HG03575 (cell line): Measurements from ENCODE around the gene ADCK2.
"Not testable (repeated sequence)": the region's sequence is repeated elsewhere in the genome, so short reads cannot be mapped to it uniquely, and the experiment has no call there.

ENCODE experiments used
- ATAC-seq: cut with Tn5 transposase; IDR thresholded peaks from one replicate; pipeline ENCODE4 v1.9.1; 2021; ENCODE audit not compliant: unreplicated experiment, insufficient number of reproducible peaks, low FRiP score; ENCODE audit errors: extremely low read depth

Gene ADCK2

DNA sequence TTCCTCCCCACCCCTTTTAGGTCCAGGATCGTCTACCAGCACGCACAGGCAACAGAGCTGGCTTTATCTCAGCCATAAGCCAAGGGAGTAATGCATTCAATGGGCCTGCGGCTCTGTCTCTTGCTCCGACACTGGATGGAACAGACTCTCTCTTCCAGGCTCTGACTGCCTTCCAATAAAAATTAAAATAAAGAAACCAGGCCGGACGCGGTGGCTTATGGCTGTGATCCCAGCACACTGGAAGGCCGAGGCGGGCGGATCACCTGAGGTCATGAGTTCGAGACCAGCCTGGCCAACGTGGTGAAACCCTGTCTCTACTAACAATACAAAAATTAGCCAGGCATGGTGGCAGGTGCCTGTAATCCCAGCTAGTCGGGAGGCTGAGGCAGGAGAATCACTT lies 28.0 kb upstream of the ADCK2 start:
- ATAC-seq = not testable (repeated sequence)

DNA sequence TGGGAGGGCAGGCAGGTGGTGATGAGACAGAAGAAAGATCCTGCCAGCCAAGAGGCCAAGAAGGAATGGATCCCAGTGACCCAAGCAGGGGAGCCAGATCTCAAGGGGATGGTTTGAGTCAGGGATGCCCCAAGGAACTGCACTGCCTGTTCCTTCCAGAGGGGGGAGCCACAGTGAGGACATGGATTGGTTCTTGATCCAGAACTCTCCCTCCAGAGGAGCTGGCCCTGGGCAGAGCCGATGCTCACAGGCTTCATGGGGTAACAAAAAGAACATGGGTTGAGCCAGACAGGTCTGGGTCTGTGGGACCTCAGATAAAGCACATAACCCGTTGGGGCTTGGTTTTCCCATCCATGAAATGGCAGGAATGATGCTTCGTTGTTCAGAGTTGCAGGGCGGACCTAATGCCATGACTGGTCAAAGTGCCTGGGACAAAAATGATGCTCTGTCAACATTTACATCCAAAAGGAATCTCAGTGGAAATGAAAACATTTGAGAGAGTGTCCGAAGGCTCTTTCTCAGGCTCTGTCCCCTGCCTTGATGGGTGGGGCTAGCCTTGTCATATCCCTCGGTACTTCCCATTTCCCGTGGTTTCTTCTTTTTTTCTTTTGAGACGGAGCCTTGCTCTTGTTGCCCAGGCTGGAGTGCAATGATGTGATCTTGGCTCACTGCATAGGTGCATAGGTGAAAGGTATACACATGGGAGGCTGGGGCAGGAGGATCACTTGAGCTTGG lies 27.4 kb upstream of the ADCK2 start:
- no peak for ATAC-seq

DNA sequence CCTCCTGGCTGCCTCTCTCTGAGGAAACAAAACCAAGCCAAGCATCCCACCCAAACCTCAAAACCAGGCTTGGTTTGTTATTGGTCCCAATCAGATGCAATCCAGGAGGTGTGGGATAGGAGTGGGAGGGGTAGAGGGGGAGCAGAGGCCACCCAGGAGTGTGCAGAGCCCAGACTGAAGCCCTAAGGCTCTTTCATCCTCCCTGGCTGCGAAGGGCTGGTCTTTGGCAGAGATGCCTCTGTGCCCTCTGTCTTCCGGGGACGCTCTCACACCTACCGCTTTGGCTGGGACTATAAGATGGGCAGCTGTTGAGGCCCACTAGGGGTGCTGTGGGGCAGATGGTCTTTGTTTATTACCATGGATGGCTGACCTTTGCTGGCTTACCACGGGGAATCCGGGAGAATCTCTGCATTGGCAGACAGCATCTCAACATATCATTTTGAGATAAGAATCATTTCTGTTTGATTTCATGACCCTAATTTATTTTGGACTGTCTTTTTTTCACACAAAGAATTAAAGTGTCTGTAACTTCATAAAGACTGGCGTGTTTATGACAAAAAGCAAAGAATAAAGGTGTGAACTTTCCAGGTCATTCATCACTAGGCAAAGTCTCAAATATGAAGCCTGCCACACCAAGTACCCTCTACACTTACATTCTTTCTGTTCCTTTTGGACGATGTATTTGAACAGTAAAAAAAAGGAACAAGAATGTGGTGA lies 25.7 kb upstream of the ADCK2 start:
- ATAC-seq = no peak

DNA sequence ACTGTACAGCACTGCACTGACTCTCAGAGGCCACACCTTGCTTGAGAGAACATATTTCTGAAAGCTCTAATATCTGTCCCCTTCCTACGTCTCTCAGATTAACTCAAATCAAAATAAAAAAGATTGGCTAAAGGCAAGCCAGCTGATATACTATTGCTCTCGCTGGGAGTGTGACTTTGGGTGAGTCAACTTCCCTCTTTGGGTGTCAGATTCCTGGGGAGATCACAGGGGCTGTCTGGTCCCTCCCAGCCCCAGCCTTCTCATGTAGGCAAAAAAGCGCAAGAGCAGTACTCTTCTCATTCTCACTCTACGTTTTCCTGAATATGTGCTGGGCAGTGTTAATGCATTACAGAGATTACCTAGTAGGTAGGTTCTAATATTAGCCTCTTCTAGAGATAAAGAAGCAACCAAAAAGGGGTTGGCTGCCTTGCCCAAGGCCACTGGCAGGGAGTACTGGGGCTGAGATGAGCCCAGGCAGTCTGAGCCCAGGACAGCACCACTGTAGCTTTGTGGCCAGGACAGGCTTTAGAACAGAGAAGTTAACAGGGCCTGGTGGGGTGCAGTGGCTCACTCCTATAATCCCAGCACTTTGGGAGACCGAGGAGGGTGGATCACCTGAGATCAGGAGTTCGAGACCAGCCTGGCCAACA lies 23.1 kb upstream of the ADCK2 start:
- no peak for ATAC-seq

DNA sequence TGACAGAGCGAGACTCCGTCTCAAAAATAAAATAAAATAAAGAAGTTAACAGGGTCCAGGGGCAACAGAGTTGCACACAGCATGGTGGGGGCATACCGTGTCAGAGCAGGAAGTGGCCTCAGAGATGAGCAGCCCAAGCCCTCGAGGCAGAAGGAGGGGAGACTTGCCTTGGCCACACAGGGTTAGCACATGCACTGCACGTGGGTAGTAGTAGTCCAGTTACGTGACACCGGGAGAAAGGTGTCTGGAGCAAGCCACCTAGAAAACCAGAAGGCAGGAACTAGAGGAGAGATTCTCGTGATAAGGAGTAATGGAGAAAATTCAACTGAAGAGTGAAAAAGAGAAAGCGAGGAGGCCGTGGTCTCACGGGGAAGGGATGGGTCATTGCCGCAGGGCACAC lies 22.4 kb upstream of the ADCK2 start:
- ATAC-seq = no peak

DNA sequence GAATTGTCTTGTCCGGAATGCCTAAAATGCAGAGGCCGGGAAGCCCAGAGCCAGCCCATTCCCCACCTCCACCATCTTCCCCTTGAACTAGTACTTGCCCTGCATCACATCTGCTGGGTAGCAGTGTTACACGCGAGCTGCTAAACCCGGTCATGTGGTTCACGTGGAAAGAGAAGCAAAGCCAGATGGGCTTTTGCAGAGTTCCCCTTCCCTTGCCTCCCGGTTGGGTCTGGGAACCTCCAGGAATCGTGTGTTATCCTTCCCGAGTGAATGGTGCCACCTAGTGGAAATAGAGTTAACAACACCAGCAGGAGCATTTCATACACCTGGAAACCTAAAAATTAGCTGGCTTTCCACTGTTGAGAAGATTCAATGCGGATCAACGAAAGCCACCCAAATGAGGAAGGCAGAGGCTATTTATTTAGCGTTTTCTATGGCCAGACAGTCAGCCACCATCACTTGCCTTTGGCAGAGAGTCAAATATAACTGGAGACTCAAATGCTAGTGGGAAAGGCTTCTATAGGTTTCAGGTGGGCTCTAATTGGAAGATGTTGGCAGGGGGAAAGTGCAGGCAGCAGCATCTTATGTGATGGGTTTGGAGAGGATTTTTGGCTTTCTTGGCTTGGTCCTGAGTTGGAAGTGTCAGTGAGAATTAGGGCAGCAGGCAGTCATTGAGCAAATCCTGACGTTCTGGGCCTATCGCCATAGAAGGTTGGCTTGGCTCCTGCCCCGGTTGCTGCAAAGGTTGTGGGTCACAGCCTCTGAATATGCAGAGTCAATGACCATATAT lies 19.2 kb upstream of the ADCK2 start:
- ATAC-seq = no peak

DNA sequence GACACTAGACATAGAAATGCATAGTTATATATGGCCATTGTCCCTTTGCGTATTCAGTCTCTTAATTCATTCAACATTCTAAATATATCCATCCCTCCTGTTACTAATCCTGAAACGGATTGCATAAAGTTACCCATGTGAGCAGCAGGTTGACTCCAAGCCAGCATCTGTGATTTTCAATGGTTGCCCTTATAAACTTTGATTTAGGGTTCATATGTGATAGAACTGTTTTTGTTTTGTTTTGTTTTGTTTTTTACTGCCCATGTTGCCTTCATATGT lies 18.7 kb upstream of the ADCK2 start:
- no peak for ATAC-seq

DNA sequence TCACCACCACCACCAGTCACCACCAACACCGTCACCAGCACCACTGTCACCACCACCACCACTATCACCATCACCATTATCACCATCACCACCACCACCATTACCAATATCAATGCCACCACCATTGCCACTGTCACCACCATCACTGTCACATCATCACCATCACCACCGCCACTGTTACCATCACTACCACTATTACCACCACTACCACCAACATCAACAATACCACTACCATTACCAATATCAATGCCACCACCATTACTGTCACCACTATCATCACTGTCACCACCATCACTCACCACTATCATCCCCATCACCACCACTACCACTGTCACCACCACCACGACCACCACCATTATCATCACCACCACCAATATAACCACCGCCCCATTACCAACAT lies 18.1 kb upstream of the ADCK2 start:
- no peak for ATAC-seq

DNA sequence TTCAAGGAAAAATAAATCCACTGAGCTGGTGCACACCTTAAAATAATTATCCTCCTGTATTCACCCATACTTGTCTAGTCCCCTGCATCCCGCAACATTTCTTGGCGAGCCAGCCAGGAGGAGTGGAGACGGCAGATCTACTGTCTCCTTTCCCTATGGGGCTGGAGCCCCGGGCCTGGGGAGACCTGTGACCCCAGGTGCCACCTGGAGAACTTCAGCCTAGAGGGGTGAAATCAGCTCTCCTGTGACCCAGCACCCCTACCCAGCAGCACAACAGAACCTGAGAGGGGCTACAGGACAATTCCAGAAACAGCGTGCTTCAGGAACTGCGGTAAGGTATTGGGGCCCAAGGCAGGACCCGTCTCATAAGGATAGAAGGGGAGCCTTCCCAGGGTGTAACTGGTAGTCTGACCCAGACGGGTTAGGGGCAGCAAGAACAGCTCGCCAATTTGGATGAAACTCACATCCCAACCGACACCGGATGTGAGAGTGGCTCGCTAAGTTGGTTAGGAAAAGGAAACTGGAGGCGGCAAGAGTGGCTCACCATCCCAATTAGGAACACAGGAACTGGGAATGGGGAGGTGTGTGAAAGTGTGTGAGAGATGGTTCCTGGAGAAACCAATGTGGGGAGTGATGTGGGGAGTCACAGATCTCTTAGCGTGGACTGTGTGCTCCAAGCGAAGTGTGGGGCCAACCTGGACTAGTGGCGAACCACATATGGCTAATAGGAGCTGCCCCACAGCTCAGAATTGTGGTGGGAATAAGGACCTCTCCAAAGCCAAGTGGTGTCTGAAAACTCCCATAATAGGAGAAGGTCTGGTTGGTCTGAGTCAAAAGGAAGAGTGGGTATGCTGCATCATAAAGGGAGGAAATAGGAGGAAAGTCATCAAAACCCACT lies 17.0 kb upstream of the ADCK2 start:
- ATAC-seq = no peak

DNA sequence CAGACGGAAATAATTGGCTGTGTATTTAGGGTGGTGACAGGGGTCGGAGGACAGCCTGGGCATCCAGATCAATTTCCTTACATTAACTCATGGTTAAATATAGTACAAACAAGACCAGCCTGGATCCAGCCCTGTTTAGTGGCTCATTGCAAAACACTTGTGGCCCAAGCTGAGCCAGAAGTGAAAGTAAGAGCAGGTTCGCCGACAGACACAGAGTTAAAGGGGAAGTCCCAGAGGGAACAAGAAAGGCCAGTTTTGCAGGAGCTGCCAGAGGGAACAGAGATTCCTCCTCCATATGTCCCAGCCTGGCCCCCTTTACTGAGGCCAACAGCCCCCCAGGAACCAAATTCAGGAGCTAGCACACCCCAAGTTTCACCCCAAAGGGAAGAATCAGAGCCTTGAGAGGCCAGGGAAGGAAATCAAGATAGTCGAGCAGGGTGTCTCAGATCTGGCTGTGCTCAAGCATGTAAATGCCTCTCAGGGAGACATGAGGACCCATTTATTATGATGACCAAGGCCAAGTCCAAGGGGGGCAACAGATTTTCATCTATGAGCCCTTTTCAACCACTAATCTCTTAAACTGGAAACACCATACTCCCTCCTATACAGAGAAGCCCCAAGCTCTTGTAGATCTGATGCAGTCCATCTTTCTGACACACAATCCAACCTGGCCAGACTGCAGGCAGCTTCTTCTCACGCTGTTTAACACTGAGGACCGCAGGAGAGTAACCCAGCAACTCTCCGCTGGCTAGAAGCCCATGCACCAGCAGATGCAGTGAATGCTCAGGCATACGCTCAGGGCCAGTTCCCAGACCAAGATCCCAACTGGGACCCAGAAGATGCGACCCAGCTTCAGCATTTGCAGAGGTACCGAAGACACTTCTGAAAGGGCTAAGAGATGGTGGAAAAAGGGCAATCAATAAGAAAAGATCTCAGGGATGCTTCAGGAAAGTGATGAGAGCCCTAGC lies 15.9 kb upstream of the ADCK2 start:
- ATAC-seq = no peak

DNA sequence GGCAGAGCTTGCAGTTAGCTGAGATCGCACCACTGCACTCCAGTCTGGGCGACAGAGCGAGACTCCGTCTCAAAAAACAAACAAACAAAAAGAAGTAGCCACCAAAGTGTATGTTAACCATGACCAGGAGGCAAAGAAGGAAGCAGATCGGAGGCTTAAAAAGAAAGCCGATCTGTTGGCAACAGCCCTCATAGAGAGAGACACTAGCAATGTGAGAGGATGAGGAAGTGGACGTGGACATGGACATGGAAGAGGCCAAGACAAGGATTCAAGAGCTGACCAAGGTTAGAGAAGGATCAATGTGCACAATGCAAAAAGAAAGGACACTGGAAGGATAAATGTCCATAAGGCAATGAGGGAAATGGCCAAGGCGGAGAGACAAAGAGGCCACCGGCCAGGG lies 14.9 kb upstream of the ADCK2 start:
- no peak for ATAC-seq

DNA sequence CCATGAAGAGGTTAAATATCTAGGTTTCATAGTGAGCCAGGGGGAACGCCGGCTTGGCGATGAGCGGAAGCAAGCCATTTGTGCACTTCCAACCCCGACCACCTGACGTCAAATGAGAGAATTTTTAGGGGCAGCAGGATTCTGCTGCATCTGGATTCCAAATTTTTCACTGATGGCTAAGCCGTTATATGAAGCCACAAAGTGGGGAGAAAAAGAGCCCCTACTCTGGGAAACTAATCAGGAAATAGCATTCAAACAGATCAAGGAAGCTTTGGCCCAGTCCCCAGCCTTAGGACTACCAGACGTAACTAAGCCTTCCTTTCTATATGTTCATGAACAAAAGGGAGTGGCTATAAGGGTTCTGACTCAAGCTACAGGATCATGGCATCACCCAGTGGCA lies 12.9 kb upstream of the ADCK2 start:
- ATAC-seq = no peak

DNA sequence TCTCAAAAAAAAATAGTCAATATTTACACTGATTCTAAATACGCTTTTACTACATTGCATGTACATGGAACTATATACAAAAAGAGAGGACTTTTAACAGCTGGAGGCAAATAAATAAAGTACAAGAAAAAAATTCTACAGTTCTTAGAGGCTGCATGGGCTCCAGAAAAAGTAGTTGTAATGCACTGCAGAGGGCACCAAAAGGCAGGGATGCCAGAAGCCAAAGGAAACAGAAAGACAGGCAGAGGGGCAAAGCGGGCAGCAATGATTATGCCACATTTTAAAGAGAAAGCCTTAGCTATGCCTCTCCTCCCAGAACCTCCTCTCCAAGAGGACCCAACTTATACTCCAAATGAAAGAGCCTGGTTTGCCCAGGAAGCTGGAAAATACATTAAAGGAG lies 11.6 kb upstream of the ADCK2 start:
- ATAC-seq = no peak

DNA sequence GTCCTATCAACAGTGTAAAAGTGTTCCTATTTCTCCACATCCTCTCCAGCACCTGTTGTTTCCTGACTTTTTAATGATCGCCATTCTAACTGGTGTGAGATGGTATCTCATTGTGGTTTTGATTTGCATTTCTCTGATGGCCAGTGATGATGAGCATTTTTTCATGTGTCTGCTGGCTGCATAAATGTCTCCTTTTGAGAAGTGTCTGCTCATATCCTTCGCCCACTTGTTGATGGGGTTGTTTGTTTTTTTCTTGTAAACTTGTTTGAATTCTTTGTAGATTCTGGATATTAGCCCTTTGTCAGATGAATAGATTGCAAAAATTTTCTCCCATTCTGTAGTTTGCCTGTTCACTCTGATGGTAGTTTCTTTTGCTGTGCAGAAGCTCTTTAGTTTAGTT lies 9.8 kb upstream of the ADCK2 start:
- not testable (repeated sequence) for ATAC-seq

DNA sequence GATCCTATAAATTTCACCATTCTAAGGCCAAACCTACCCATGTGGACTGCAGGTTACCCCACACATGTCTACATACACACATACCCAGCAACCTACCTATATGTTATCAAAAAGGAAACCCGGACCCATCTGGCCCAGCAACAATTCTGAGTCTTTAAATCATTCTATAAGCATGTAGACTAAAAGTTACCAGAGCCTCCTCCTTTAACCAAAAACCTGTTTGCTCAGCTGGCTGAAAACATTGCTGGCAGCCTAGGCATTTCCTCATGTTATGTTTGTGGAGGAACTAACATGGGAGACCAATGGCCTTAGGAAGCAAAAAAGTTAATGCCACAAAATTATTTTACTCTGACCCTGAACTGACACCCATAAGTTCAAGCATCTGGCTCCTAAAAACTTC lies 5.3 kb upstream of the ADCK2 start:
- no peak for ATAC-seq

DNA sequence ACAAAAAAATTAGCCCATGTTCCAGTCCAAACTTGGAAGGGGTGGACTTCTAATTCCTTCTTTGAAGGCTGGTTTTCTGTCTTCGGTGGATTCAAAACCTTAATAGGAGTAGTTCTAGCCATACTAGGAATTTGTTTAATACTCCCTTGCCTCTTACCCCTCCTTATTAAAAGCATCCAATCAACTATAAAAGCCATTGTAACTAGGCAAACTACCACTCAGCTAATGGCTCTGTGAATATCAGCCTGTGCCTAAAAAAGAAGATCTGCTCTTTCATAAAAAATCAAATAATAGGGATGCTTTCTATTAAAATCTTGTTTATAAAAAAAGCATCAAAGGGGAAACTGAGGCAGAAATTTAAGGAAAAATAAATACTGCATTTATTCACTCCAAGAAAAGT lies 4.1 kb upstream of the ADCK2 start:
- no peak for ATAC-seq

DNA sequence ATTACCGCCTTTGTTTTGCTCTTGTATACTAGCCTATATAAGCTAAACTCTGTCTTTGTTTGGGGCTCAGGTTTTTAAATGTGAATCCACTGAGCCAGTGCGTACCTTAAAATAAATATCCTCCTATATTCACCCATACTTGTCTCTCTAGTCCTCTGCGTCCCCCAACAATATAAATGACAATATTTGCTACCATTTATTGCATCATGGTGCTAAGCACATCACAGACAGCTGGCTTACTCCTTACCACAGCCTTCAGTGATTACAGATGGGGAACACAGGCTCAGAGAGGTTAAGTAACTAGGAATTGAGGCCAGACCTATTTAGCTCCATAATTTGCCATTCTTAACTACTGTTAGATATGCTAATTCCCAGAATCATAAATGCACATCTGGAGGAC lies 3.4 kb upstream of the ADCK2 start:
- no peak for ATAC-seq

DNA sequence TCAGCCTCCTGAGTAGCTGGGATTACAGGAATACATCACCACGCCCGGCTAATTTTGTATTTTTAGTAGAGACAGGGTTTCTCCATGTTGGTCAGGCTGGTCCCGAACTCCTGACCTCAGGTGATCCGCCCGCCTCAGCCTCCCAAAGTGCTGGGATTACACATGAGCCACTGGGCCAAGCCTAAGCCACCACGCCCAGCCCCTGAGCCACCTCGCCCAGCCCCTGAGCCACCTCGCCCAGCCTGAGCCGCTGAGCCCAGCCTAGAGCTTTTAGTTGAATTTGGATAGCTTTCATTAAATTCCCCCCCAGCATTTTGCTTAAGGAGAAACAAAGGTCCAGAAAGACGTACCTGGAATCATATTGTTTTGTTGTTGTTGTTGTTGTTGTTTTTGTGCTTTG lies 2.9 kb upstream of the ADCK2 start:
- ATAC-seq = not testable (repeated sequence)
